Activated naive CD4-positive, alpha-beta T cell treated with anti-CD3 and anti-CD28 coated beads, Interleukin-2, amount 50 U/mL, for 24 hours (primary cell): ENCODE data around the gene ARTN.
A peak's percentile ranks its signal among the peaks of the same experiment; 100 is the strongest.

ENCODE experiments used
- H3K27ac Mint-ChIP-seq: one replicate; pipeline ENCODE4 v1.8.0; 2021; ENCODE audit warnings: mild to moderate bottlenecking, mixed read lengths
- H3K27me3 Mint-ChIP-seq: one replicate; pipeline ENCODE4 v1.8.0; 2021; ENCODE audit warnings: mixed read lengths
- H3K36me3 Mint-ChIP-seq: one replicate; pipeline ENCODE4 v1.8.0; 2021; ENCODE audit warnings: mixed read lengths
- H3K4me1 Mint-ChIP-seq: one replicate; pipeline ENCODE4 v1.8.0; 2021; ENCODE audit warnings: mixed read lengths
- H3K4me3 Mint-ChIP-seq: one replicate; pipeline ENCODE4 v1.8.0; 2021; ENCODE audit warnings: mild to moderate bottlenecking, mixed read lengths
- H3K9me3 Mint-ChIP-seq: one replicate; pipeline ENCODE4 v1.8.0; 2021; ENCODE audit warnings: mixed read lengths

The ARTN gene

GRCh38 chr1:43936431-43937151, 3.0 kb downstream of the ARTN start:
- H3K27me3 Mint-ChIP-seq, result peaks cover 26% of the 10 kb centered on the region
- peak overlapping the region; percentile 68 for H3K4me3 Mint-ChIP-seq
- H3K27ac Mint-ChIP-seq, result no peak overlapping the region
- no peaks in the 10 kb centered on the region for H3K9me3 Mint-ChIP-seq
- H3K36me3 Mint-ChIP-seq, result peaks cover 5% of the 10 kb centered on the region
- peaks cover 12% of the 10 kb centered on the region for H3K4me1 Mint-ChIP-seq

- Mint-ChIP-seq H3K36me3 (peaks cover 5% of the 10 kb centered on the region), H3K4me3 (no peak overlapping the region), H3K4me1 (peaks cover 12% of the 10 kb centered on the region), H3K27ac (no peak overlapping the region), H3K27me3 (peaks cover 25% of the 10 kb centered on the region), H3K9me3 (no peaks in the 10 kb centered on the region)
These were observed 3.7 kb downstream of the ARTN start for GRCh38 chr1:43937179-43937865.

GRCh38 chr1:43938383-43938782, 4.8 kb downstream of the ARTN start:
- peaks cover 11% of the 10 kb centered on the region for H3K36me3 Mint-ChIP-seq
- H3K4me1 Mint-ChIP-seq, result peaks cover 17% of the 10 kb centered on the region
- peaks cover 15% of the 10 kb centered on the region for H3K27me3 Mint-ChIP-seq
- no peak overlapping the region for H3K27ac Mint-ChIP-seq
- H3K9me3 Mint-ChIP-seq, result no peaks in the 10 kb centered on the region
- H3K4me3 Mint-ChIP-seq, result no peak overlapping the region

- Mint-ChIP-seq H3K36me3 (peaks cover 11% of the 10 kb centered on the region), H3K27ac (no peak overlapping the region), H3K27me3 (peaks cover 13% of the 10 kb centered on the region), H3K9me3 (no peaks in the 10 kb centered on the region), H3K4me1 (peaks cover 14% of the 10 kb centered on the region), H3K4me3 (no peak overlapping the region)
These were observed 5.4 kb downstream of the ARTN start for GRCh38 chr1:43938892-43939587.

GRCh38 chr1:43942411-43942810, 8.8 kb downstream of the ARTN start:
- Mint-ChIP-seq H3K27me3 (no peaks in the 10 kb centered on the region), H3K36me3 (peaks cover 13% of the 10 kb centered on the region), H3K9me3 (no peaks in the 10 kb centered on the region), H3K4me3 (no peak overlapping the region), H3K27ac (no peak overlapping the region), H3K4me1 (peaks cover 29% of the 10 kb centered on the region)

- H3K4me3 Mint-ChIP-seq, result peak overlapping the region; percentile 98
- H3K4me1 Mint-ChIP-seq, result peaks cover 47% of the 10 kb centered on the region
- peaks cover 8% of the 10 kb centered on the region for H3K36me3 Mint-ChIP-seq
- H3K27me3 Mint-ChIP-seq, result no peaks in the 10 kb centered on the region
- no peaks in the 10 kb centered on the region for H3K9me3 Mint-ChIP-seq
- peak overlapping the region; percentile 92 for H3K27ac Mint-ChIP-seq
These were observed 11.3 kb downstream of the ARTN start for GRCh38 chr1:43944860-43945259.

GRCh38 chr1:43945674-43946235, 12.2 kb downstream of the ARTN start:
- no peaks in the 10 kb centered on the region for H3K9me3 Mint-ChIP-seq
- peaks cover 54% of the 10 kb centered on the region for H3K4me1 Mint-ChIP-seq
- peak overlapping the region; percentile 95 for H3K27ac Mint-ChIP-seq
- H3K36me3 Mint-ChIP-seq, result peaks cover 14% of the 10 kb centered on the region
- no peaks in the 10 kb centered on the region for H3K27me3 Mint-ChIP-seq
- peak overlapping the region; percentile 98 for H3K4me3 Mint-ChIP-seq

GRCh38 chr1:43946236-43947060, 12.8 kb downstream of the ARTN start, which contains the start of gene IPO13:
TSS of gene IPO13 (plus strand) at chr1:43946950. CDS start at chr1:43947601, 651 bp downstream.
- peaks cover 14% of the 10 kb centered on the region for H3K36me3 Mint-ChIP-seq
- H3K4me1 Mint-ChIP-seq, result peaks cover 61% of the 10 kb centered on the region
- H3K27ac Mint-ChIP-seq, result peak within 1 kb of the TSS; percentile 95
- H3K9me3 Mint-ChIP-seq, result no peaks in the 10 kb centered on the region
- H3K27me3 Mint-ChIP-seq, result no peaks in the 10 kb centered on the region
- H3K4me3 Mint-ChIP-seq, result peak within 1 kb of the TSS; percentile 98

GRCh38 chr1:43947061-43947873, 13.7 kb downstream of the ARTN start:
- H3K27me3 Mint-ChIP-seq, result no peaks in the 10 kb centered on the region
- peak overlapping the region; percentile 98 for H3K4me3 Mint-ChIP-seq
- peaks cover 63% of the 10 kb centered on the region for H3K4me1 Mint-ChIP-seq
- H3K27ac Mint-ChIP-seq, result peak overlapping the region; percentile 95
- H3K9me3 Mint-ChIP-seq, result no peaks in the 10 kb centered on the region
- H3K36me3 Mint-ChIP-seq, result peaks cover 14% of the 10 kb centered on the region

- Mint-ChIP-seq H3K4me1 (peaks cover 59% of the 10 kb centered on the region), H3K27me3 (no peaks in the 10 kb centered on the region)
These were observed 14.4 kb downstream of the ARTN start for GRCh38 chr1:43947874-43948437.

GRCh38 chr1:43949678-43950077, 16.1 kb downstream of the ARTN start:
- no peaks in the 10 kb centered on the region for H3K9me3 Mint-ChIP-seq
- H3K4me3 Mint-ChIP-seq, result no peak overlapping the region
- peaks cover 8% of the 10 kb centered on the region for H3K36me3 Mint-ChIP-seq
- no peak overlapping the region for H3K27ac Mint-ChIP-seq
- no peaks in the 10 kb centered on the region for H3K27me3 Mint-ChIP-seq
- H3K4me1 Mint-ChIP-seq, result peaks cover 50% of the 10 kb centered on the region

More at GRCh38 chr1:43947874-43948437, 14.4 kb downstream of the ARTN start:
- Mint-ChIP-seq H3K27ac (peak overlapping the region; percentile 82), H3K9me3 (no peaks in the 10 kb centered on the region), H3K4me3 (peak overlapping the region; percentile 98), H3K36me3 (peaks cover 11% of the 10 kb centered on the region)

- Mint-ChIP-seq H3K4me3 (no peak overlapping the region), H3K4me1 (peaks cover 38% of the 10 kb centered on the region), H3K36me3 (peaks cover 6% of the 10 kb centered on the region), H3K9me3 (no peaks in the 10 kb centered on the region), H3K27ac (no peak overlapping the region), H3K27me3 (no peaks in the 10 kb centered on the region)
These were observed 17.7 kb downstream of the ARTN start for GRCh38 chr1:43951021-43951985.

GRCh38 chr1:43952731-43953346, 19.2 kb downstream of the ARTN start:
- Mint-ChIP-seq H3K27me3 (no peaks in the 10 kb centered on the region), H3K4me1 (peaks cover 34% of the 10 kb centered on the region), H3K36me3 (peaks cover 7% of the 10 kb centered on the region), H3K9me3 (no peaks in the 10 kb centered on the region), H3K4me3 (no peak overlapping the region), H3K27ac (no peak overlapping the region)
